Mammary epithelial cell (primary cell): ENCODE results near the gene TRRAP.

Experiments
- EZH2 ChIP-seq: IDR thresholded peaks from 2 replicates; pipeline ENCODE4 v1.6.1; 2012; ENCODE audit warnings: low read length, inconsistent platforms, borderline replicate concordance
- TF ChIP-seq, protein P1 (sequence below), 2 donors: IDR thresholded peaks in 1 of 2; conservative IDR thresholded peaks in 1 of 2; 2 replicates each; pipeline ENCODE4 v1.5.1; 2011 to 2012; ENCODE audit warnings: inconsistent platforms in 2 of 2, low read length in 2 of 2, mild to moderate bottlenecking in 2 of 2, control low read depth in 1 of 2, low read depth in 1 of 2; ENCODE audit not compliant: insufficient read depth in 1 of 2; ENCODE audit errors: extremely low read depth in 1 of 2

DNA sequence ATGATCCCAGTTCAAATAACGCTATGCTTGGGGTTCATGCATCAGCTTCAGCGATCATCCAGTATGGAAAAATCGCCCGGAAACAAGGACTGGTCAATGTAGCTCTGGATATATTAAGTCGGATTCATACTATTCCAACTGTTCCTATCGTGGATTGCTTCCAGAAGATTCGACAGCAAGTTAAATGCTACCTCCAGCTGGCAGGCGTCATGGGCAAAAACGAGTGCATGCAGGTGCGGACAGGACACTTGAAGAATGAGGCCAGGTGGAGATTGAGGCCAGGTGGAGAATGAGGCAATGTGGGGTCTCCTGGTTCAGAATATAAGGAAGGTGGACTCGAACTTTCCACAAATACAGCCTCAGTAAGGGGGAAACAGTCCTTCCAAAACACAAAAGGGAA, 105.8 kb downstream of the TRRAP start:
- TF ChIP-seq, protein P1, sequence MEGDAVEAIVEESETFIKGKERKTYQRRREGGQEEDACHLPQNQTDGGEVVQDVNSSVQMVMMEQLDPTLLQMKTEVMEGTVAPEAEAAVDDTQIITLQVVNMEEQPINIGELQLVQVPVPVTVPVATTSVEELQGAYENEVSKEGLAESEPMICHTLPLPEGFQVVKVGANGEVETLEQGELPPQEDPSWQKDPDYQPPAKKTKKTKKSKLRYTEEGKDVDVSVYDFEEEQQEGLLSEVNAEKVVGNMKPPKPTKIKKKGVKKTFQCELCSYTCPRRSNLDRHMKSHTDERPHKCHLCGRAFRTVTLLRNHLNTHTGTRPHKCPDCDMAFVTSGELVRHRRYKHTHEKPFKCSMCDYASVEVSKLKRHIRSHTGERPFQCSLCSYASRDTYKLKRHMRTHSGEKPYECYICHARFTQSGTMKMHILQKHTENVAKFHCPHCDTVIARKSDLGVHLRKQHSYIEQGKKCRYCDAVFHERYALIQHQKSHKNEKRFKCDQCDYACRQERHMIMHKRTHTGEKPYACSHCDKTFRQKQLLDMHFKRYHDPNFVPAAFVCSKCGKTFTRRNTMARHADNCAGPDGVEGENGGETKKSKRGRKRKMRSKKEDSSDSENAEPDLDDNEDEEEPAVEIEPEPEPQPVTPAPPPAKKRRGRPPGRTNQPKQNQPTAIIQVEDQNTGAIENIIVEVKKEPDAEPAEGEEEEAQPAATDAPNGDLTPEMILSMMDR (conservative IDR thresholded peaks at IDR 0.05 in 1 of 2, IDR thresholded peaks at IDR 0.05 in 1 of 2; ENCODE audit: extremely low read depth in 1 of 2, insufficient read depth in 1 of 2, low read depth in 1 of 2, low read length in 2 of 2), result no peak
- TF ChIP-seq EZH2, result no peak
